LNCAP (cell line): ENCODE data around the gene GPR162.

Source experiments
- TF ChIP-seq, protein P1 (sequence below): fragments of 450-650 bp; IDR thresholded peaks from 2 replicates; pipeline ENCODE4 v1.5.1; 2017; ENCODE audit warnings: mild to moderate bottlenecking

GPR162 gene, protein sequence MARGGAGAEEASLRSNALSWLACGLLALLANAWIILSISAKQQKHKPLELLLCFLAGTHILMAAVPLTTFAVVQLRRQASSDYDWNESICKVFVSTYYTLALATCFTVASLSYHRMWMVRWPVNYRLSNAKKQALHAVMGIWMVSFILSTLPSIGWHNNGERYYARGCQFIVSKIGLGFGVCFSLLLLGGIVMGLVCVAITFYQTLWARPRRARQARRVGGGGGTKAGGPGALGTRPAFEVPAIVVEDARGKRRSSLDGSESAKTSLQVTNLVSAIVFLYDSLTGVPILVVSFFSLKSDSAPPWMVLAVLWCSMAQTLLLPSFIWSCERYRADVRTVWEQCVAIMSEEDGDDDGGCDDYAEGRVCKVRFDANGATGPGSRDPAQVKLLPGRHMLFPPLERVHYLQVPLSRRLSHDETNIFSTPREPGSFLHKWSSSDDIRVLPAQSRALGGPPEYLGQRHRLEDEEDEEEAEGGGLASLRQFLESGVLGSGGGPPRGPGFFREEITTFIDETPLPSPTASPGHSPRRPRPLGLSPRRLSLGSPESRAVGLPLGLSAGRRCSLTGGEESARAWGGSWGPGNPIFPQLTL

GRCh38 chr12:6821591-6822425, at the start of gene GPR162:
Gene GPR162, plus strand, starts transcription at chr12:6821821. Its CDS starts 2,078 bp downstream, at chr12:6823899.
- TF ChIP-seq, protein P1, sequence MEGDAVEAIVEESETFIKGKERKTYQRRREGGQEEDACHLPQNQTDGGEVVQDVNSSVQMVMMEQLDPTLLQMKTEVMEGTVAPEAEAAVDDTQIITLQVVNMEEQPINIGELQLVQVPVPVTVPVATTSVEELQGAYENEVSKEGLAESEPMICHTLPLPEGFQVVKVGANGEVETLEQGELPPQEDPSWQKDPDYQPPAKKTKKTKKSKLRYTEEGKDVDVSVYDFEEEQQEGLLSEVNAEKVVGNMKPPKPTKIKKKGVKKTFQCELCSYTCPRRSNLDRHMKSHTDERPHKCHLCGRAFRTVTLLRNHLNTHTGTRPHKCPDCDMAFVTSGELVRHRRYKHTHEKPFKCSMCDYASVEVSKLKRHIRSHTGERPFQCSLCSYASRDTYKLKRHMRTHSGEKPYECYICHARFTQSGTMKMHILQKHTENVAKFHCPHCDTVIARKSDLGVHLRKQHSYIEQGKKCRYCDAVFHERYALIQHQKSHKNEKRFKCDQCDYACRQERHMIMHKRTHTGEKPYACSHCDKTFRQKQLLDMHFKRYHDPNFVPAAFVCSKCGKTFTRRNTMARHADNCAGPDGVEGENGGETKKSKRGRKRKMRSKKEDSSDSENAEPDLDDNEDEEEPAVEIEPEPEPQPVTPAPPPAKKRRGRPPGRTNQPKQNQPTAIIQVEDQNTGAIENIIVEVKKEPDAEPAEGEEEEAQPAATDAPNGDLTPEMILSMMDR, result no peak

- TF ChIP-seq, protein P1, result no peak
Observed at GRCh38 chr12:6772331-6772695, 49.3 kb upstream of the GPR162 start, which contains the start of gene LAG3. Gene LAG3, plus strand, starts transcription at chr12:6772520. Its CDS starts 333 bp downstream, at chr12:6772853.

DNA sequence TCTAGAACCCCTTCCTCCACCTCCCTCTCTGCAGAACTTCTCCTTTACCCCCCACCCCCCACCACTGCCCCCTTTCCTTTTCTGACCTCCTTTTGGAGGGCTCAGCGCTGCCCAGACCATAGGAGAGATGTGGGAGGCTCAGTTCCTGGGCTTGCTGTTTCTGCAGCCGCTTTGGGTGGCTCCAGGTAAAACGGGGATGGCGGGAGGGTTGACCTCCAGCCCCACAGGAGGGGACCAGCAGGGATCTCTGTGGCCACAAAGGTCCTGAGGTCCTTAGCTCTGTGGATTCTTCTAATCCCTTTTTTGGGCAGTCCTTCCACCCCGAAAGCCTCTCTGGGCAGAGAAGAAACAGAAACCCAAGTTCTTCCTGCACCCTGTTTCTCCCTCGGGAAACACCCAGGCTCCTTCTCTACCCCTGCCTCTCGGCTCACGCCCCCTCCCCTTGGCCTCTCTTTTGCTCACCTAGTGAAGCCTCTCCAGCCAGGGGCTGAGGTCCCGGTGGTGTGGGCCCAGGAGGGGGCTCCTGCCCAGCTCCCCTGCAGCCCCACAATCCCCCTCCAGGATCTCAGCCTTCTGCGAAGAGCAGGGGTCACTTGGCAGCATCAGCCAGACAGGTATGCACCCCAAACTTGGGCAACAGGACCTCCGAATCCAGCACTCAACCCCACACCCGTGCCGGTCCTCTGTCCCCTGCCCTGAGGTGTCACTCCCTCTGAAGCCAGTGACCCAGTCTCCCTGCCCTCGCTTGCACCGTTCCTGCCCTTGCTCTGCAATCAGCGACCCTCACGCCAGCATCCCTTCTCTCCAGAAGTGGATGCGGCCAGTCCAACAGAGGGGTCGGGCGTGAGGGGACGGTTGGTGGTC, 48.7 kb upstream of the GPR162 start:
- TF ChIP-seq, protein P1, result no peak

DNA sequence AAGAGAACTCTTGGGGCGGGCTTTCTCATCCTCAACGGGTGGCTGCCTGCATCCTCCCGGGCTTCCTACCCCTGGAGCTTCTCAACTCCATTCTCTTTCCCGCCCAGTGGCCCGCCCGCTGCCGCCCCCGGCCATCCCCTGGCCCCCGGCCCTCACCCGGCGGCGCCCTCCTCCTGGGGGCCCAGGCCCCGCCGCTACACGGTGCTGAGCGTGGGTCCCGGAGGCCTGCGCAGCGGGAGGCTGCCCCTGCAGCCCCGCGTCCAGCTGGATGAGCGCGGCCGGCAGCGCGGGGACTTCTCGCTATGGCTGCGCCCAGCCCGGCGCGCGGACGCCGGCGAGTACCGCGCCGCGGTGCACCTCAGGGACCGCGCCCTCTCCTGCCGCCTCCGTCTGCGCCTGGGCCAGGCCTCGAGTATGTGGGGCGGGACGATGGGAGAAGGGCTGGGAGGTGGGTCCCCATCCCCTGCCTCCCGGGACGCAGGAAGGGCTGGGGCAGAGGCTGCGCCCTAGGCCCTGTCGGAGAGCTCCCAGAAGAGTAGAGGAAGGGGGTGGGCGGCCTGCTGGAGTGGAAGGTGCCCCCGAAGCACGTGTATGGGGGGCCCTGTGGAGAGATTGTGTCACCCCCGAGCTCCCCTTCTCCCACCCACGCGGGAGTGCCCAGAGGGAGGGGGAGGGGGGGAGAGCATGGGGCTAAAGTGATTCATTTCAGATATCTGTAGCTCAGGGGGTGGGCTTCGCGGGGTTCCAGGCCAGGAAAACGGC, 47.9 kb upstream of the GPR162 start:
- TF ChIP-seq, protein P1, result no peak

DNA sequence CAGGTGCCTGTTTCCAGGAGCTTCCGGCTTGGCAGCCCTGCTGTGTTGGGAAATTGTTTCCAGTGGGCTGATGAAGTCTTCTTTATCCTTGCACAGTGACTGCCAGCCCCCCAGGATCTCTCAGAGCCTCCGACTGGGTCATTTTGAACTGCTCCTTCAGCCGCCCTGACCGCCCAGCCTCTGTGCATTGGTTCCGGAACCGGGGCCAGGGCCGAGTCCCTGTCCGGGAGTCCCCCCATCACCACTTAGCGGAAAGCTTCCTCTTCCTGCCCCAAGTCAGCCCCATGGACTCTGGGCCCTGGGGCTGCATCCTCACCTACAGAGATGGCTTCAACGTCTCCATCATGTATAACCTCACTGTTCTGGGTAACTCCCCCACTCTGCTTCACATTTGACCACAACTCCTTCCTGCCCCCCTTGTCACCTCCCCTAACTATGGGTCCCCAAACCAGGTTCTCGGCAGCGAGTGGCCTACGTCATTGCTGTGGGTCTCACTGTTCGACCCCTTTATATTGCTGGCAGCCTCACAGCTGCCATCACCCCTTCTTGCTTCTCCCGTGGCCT, 47.0 kb upstream of the GPR162 start:
- TF ChIP-seq, protein P1, result no peak

GRCh38 chr12:6775185-6776174, 46.1 kb upstream of the GPR162 start:
- TF ChIP-seq, protein P1, result no peak
